DMS114 treated with DMSO at 0.1 percent for 48 hours (cell line): ENCODE measurements around the gene DYNLT2.
"Not testable (repeated sequence)": the region's sequence is repeated elsewhere in the genome, so short reads cannot be mapped to it uniquely, and the experiment has no call there.

Experiments
- DNase-seq: peaks from one replicate; lab custom pipeline; 2025; ENCODE audit not compliant: unreplicated experiment; lab: John Stamatoyannopoulos, UW

DYNLT2 gene

GRCh38 chr6:169701954-169702839, 49.2 kb downstream of the DYNLT2 start, which contains the start of the genes C6orf120 and WDR27:
TSS of gene C6orf120 (plus strand) at chr6:169702126. CDS start at chr6:169702460, 334 bp downstream.
TSS of gene WDR27 (minus strand) at chr6:169702029. CDS start at chr6:169689005, 13,024 bp downstream.
- peak; percentile 78 for DNase-seq

DNA sequence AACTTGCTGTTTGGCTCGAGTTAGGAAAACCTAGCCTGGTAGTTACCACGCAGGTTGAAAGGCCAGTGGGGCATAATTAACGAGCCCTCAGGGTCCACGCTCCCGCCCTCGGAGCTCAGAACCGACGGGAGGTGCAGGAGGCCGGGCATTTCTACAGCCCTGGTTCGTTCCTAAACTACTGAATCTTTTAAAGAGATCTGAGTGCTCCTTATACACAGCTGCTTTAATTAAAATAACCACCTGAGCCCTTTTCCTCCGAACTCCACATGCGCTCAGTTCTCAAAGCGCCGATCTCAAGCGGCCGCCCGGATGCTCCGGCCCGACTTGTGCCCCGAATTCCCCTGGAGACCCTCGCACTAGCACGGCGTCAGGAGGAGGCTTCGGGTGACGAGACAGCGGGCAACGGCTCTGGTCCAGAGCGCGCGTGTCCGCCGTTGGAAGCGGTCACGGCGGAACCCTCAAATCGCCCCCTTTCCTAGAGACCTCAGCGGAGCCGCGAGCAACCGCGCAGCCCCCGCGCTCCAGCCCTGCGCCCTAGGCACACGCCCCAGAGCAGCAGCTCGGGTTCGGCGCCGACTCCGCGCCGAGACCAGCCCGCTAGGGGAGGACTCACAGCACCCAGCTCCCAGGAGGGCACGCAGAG, 49.9 kb downstream of the DYNLT2 start:
- DNase-seq, result no peak

GRCh38 chr6:169700296-169700695, 51.1 kb downstream of the DYNLT2 start:
- DNase-seq, result no peak

DNA sequence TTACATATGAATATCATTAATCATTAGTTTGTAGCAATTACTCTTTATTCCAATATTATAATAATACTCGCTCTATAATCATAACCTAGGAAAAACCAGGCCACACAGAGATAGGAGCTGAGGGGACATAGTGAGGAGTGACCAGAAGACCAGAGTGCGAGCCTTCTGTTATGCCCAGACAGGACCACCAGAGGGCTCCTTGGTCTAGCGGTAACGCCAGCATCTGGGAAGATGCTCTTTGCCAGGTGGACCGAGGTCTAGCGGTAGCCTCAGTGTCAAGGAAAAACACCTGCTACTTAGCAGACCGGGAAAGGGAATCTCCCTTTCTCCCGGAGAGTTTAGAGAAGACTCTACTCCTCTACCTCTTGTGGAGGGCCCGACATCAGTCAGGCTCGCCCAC, 54.3 kb downstream of the DYNLT2 start:
- not testable (repeated sequence) for DNase-seq

DNA sequence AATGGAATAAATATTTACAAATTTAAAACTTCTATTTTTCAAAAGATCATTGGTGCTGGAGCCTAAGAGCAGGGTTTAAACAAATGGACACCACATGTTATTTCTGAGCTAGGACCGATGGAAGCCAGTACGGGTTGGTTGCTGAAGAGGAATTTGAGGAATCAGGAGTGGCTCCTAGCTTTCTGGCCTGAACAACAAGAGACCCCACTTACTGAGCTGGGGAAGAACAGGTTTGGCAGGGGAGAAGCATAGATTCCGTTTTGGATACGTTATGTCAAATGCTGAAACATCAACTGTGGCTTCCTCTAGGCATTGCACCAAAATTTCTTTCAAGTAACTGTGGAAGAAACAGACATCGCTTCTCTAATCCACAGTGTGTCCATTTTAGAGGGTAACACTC, 56.2 kb downstream of the DYNLT2 start:
- DNase-seq, result no peak

GRCh38 chr6:169692516-169692915, 58.9 kb downstream of the DYNLT2 start:
- DNase-seq, result no peak

GRCh38 chr6:169691260-169691659, 60.1 kb downstream of the DYNLT2 start:
- DNase-seq, result no peak
